ENCODE measurements around the gene ARSG. TPM values are rescaled to one million over a fixed set of nuclear protein-coding genes. Genes with fewer than 3 reads are reported as not detected.
A peak's percentile ranks its signal among the peaks of the same experiment; 100 is the strongest.

The ARSG gene
- total and polyA plus RNA-seq, 9 of the 15 experiments (the other 6 are each of a cell fraction or from before 2014, with no cell fraction given): 1.0 to 5.6 (median 1.8) TPM

- peak; percentile 30 for TF ChIP-seq E2F8 (IDR thresholded peaks at IDR 0.05; ENCODE audit: low read depth, partially characterized antibody)
- 0 out of 2 replicates have a peak, but pooled peaks have one; percentile 30 for TF ChIP-seq LCOR (CRISPR knock-in tag; IDR thresholded peaks at IDR 0.05)
- TF ChIP-seq CBFA2T3 (IDR thresholded peaks at IDR 0.05): peak; percentile 70
- TF ChIP-seq CHCHD3 (CRISPR knock-in tag; IDR thresholded peaks at IDR 0.05): no peak
- no peak; the same call in none of the 2 replicates for TF ChIP-seq NBN (IDR thresholded peaks at IDR 0.05; ENCODE audit: low read depth)
- TF ChIP-seq SPI1 (IDR thresholded peaks at IDR 0.05; ENCODE audit: borderline replicate concordance, low read depth, low read length): no peak
- TF ChIP-seq GATA2 (CRISPR knock-in tag; IDR thresholded peaks at IDR 0.05): peak; percentile 66; the same call in 1 of the 2 replicates
- peak; percentile 56; the same call in 1 of the 2 replicates for TF ChIP-seq CREM (IDR thresholded peaks at IDR 0.05; ENCODE audit: low read depth)
- TF ChIP-seq, protein P1, sequence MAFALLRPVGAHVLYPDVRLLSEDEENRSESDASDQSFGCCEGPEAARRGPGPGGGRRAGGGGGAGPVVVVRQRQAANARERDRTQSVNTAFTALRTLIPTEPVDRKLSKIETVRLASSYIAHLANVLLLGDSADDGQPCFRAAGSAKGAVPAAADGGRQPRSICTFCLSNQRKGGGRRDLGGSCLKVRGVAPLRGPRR (CRISPR knock-in tag; IDR thresholded peaks at IDR 0.05): no peak
- TF ChIP-seq MTA3 (IDR thresholded peaks at IDR 0.05; ENCODE audit: borderline replicate concordance): 0 out of 2 replicates have a peak, but pooled peaks have one; percentile 25
- TF ChIP-seq JUND (IDR thresholded peaks at IDR 0.05; ENCODE audit: borderline replicate concordance, low read depth, low read length): 0 out of 2 replicates have a peak, but pooled peaks have one; percentile 10
- no peak for TF ChIP-seq JUND (tag; IDR thresholded peaks at IDR 0.05; ENCODE audit: borderline replicate concordance, low read depth, low read length)
- TF ChIP-seq KAT2B (IDR thresholded peaks at IDR 0.05; ENCODE audit: low read depth, low read length): no peak
- TF ChIP-seq, protein P2, sequence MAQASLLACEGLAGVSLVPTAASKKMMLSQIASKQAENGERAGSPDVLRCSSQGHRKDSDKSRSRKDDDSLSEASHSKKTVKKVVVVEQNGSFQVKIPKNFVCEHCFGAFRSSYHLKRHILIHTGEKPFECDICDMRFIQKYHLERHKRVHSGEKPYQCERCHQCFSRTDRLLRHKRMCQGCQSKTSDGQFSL (CRISPR knock-in tag; IDR thresholded peaks at IDR 0.05): no peak
- TF ChIP-seq, protein P2 (tag; IDR thresholded peaks at IDR 0.05): no peak
- no peak for TF ChIP-seq MXI1 (IDR thresholded peaks at IDR 0.05; ENCODE audit: low read depth, low read length)
- no peak for TF ChIP-seq ARID2 (IDR thresholded peaks at IDR 0.05)
- TF ChIP-seq HNRNPLL (IDR thresholded peaks at IDR 0.05; ENCODE audit: low read depth, low read length, poor library complexity, severe bottlenecking): no peak
- peak; percentile 67; the same call in 1 of the 2 replicates for TF ChIP-seq CBFB (CRISPR knock-in tag; IDR thresholded peaks at IDR 0.05)
- peak; percentile 61 for TF ChIP-seq SMC3 (conservative IDR thresholded peaks at IDR 0.05; ENCODE audit: insufficient read depth, low read depth, low read length)
These were observed 144.9 kb downstream of the ARSG start (continued) for GRCh38 chr17:68435876-68436842.
